Neutrophil (primary cell): Measurements from ENCODE around the gene RSPH1.

Experiments used
- H3K27ac ChIP-seq: fragments of 200-600 bp; sonication (generic); 2 replicates; pipeline ENCODE4 v1.5.1; 2016; ENCODE audit warnings: mild to moderate bottlenecking, moderate library complexity
- H3K27me3 ChIP-seq: fragments of 200-600 bp; sonication (generic); 2 replicates; pipeline ENCODE4 v1.6.0; 2016; ENCODE audit warnings: mild to moderate bottlenecking
- H3K36me3 ChIP-seq: fragments of 200-600 bp; sonication (generic); 2 replicates; pipeline ENCODE4 v1.5.1; 2017
- H3K4me1 ChIP-seq, 2 experiments: fragments of 200-600 bp in 1 of 2; sonication (generic) in 1 of 2; 1 replicate in 1 of 2; 2 replicates in 1 of 2; pipeline versions ENCODE4 v1.5.1 to v1.6.1; 2013 to 2016; ENCODE audit warnings: low read depth in 1 of 2, low read length in 1 of 2, mild to moderate bottlenecking in 1 of 2, moderate library complexity in 1 of 2; ENCODE audit not compliant: control insufficient read depth in 1 of 2, insufficient read depth in 1 of 2
- H3K4me3 ChIP-seq, 2 experiments: fragments of 200-600 bp in 1 of 2; sonication (generic) in 1 of 2; 1 replicate in 1 of 2; 2 replicates in 1 of 2; pipeline ENCODE4 v1.5.1; 2013 to 2016; ENCODE audit warnings: low read depth in 1 of 2, low read length in 1 of 2, mild to moderate bottlenecking in 1 of 2, moderate library complexity in 1 of 2
- H3K9me3 ChIP-seq: fragments of 200-600 bp; sonication (generic); 2 replicates; pipeline ENCODE4 v1.5.1; 2016
- CTCF ChIP-seq: fragments of 200-600 bp; sonication (generic); IDR thresholded peaks from 2 replicates; pipeline ENCODE4 v1.5.1; 2016; ENCODE audit warnings: antibody characterized with exemption

RSPH1 gene

GRCh38 chr21:42443181-42443785, 52.7 kb downstream of the RSPH1 start:
- no peak for TF ChIP-seq CTCF
- Histone ChIP-seq H3K27me3 (no peaks in the 10 kb centered on the region), H3K4me1 (no peaks in the 10 kb centered on the region), H3K4me3 (no peak overlapping the region), H3K36me3 (no peaks in the 10 kb centered on the region), H3K27ac (no peak overlapping the region), H3K9me3 (no peaks in the 10 kb centered on the region)

- Histone ChIP-seq H3K27ac (no peak overlapping the region), H3K36me3 (no peaks in the 10 kb centered on the region), H3K27me3 (no peaks in the 10 kb centered on the region), H3K4me3 (no peak overlapping the region), H3K9me3 (no peaks in the 10 kb centered on the region), H3K4me1 (no peaks in the 10 kb centered on the region)
- TF ChIP-seq CTCF = no peak
These were observed 54.1 kb downstream of the RSPH1 start for GRCh38 chr21:42441963-42442362.

- H3K36me3 ChIP-seq = no peaks in the 10 kb centered on the region
- no peaks in the 10 kb centered on the region for H3K27me3 ChIP-seq
- no peak for TF ChIP-seq CTCF
- no peaks in the 10 kb centered on the region for H3K9me3 ChIP-seq
- H3K4me3 ChIP-seq = no peak overlapping the region
- H3K4me1 ChIP-seq = no peaks in the 10 kb centered on the region
- no peak overlapping the region for H3K27ac ChIP-seq
These were observed 55.7 kb downstream of the RSPH1 start for GRCh38 chr21:42440187-42440792.

GRCh38 chr21:42439284-42440186, 56.5 kb downstream of the RSPH1 start:
- Histone ChIP-seq H3K27ac (no peak overlapping the region), H3K36me3 (no peaks in the 10 kb centered on the region), H3K9me3 (no peaks in the 10 kb centered on the region), H3K4me1 (no peaks in the 10 kb centered on the region), H3K27me3 (no peaks in the 10 kb centered on the region), H3K4me3 (no peak overlapping the region)
- TF ChIP-seq CTCF = no peak

GRCh38 chr21:42438316-42439205, 57.5 kb downstream of the RSPH1 start:
- Histone ChIP-seq H3K9me3 (no peaks in the 10 kb centered on the region), H3K4me3 (no peak overlapping the region), H3K4me1 (no peaks in the 10 kb centered on the region), H3K27ac (no peak overlapping the region), H3K27me3 (peaks cover 6% of the 10 kb centered on the region), H3K36me3 (no peaks in the 10 kb centered on the region)
- TF ChIP-seq CTCF = no peak
